Liver (tissue), 3 donors: Measurements from ENCODE around the gene SMYD5.

Experiments used
- ATF3 ChIP-seq: IDR thresholded peaks from 2 replicates; pipeline ENCODE4 v1.6.1; 2016; ENCODE audit warnings: antibody characterized with exemption
- FOXA2 ChIP-seq: IDR thresholded peaks from 2 replicates; pipeline ENCODE4 v1.6.1; 2016; ENCODE audit warnings: antibody characterized with exemption
- GABPA ChIP-seq, 2 donors: IDR thresholded peaks in 1 of 2; conservative IDR thresholded peaks in 1 of 2; 2 replicates each; pipeline ENCODE4 v1.6.1; 2016; ENCODE audit warnings: antibody characterized with exemption in 2 of 2, mild to moderate bottlenecking in 1 of 2, moderate library complexity in 1 of 2
- HNF4G ChIP-seq: IDR thresholded peaks from 2 replicates; pipeline ENCODE4 v1.6.1; 2016; ENCODE audit warnings: antibody characterized with exemption
- JUND ChIP-seq, 2 donors: IDR thresholded peaks; 2 replicates each; pipeline ENCODE4 v1.6.1; 2016; ENCODE audit warnings: antibody characterized with exemption in 2 of 2
- MAX ChIP-seq: IDR thresholded peaks from 2 replicates; pipeline ENCODE4 v1.6.1; 2016; ENCODE audit warnings: antibody characterized with exemption
- RAD21 ChIP-seq, 2 donors: IDR thresholded peaks; 2 replicates each; pipeline ENCODE4 v1.6.1; 2016; ENCODE audit warnings: antibody characterized with exemption in 2 of 2, mild to moderate bottlenecking in 2 of 2
- REST ChIP-seq: IDR thresholded peaks from 2 replicates; pipeline ENCODE4 v1.6.1; 2016; ENCODE audit warnings: antibody characterized with exemption, mild to moderate bottlenecking
- RXRA ChIP-seq, 2 donors: IDR thresholded peaks; 2 replicates each; pipeline ENCODE4 v1.6.1; 2017 to 2018; ENCODE audit warnings: antibody characterized with exemption in 2 of 2, mild to moderate bottlenecking in 1 of 2
- SP1 ChIP-seq: IDR thresholded peaks from 2 replicates; pipeline ENCODE4 v1.6.1; 2018; ENCODE audit warnings: antibody characterized with exemption, mild to moderate bottlenecking
- TAF1 ChIP-seq: conservative IDR thresholded peaks from 2 replicates; pipeline ENCODE4 v1.6.1; 2016; ENCODE audit warnings: antibody characterized with exemption, mild to moderate bottlenecking
- YY1 ChIP-seq: IDR thresholded peaks from 2 replicates; pipeline ENCODE4 v1.6.1; 2016; ENCODE audit warnings: antibody characterized with exemption, mild to moderate bottlenecking
- ZBTB33 ChIP-seq: IDR thresholded peaks from 2 replicates; pipeline ENCODE4 v1.6.1; 2016; ENCODE audit warnings: antibody characterized with exemption
- TF ChIP-seq, protein P1 (sequence below): fragments of 150-350 bp; IDR thresholded peaks from 2 replicates; pipeline ENCODE4 v1.5.1; 2017; ENCODE audit warnings: improper control_type of control experiment, low read depth, low read length; ENCODE audit not compliant: missing input control
- donor health status: healthy.
- donor health status: healthy.

GRCh38 chr2:73205611-73206010 is 8.4 kb upstream of the SMYD5 start:
- TF ChIP-seq, protein P1, sequence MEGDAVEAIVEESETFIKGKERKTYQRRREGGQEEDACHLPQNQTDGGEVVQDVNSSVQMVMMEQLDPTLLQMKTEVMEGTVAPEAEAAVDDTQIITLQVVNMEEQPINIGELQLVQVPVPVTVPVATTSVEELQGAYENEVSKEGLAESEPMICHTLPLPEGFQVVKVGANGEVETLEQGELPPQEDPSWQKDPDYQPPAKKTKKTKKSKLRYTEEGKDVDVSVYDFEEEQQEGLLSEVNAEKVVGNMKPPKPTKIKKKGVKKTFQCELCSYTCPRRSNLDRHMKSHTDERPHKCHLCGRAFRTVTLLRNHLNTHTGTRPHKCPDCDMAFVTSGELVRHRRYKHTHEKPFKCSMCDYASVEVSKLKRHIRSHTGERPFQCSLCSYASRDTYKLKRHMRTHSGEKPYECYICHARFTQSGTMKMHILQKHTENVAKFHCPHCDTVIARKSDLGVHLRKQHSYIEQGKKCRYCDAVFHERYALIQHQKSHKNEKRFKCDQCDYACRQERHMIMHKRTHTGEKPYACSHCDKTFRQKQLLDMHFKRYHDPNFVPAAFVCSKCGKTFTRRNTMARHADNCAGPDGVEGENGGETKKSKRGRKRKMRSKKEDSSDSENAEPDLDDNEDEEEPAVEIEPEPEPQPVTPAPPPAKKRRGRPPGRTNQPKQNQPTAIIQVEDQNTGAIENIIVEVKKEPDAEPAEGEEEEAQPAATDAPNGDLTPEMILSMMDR, result no peak
- TF ChIP-seq MAX (no peak), HNF4G (no peak), GABPA (IDR thresholded peaks at IDR 0.05 in 1 of 2, conservative IDR thresholded peaks at IDR 0.05 in 1 of 2) (no peak), SP1 (no peak), REST (no peak), ZBTB33 (no peak), FOXA2 (no peak), RXRA (IDR thresholded peaks at IDR 0.05) (no peak), RAD21 (IDR thresholded peaks at IDR 0.05) (no peak), JUND (IDR thresholded peaks at IDR 0.05) (no peak), TAF1 (no peak), YY1 (no peak), ATF3 (no peak)
